H1 (cell line): ENCODE measurements around the gene ANKIB1. TPM values are rescaled to one million over a fixed set of nuclear protein-coding genes. Genes with fewer than 3 reads are reported as not detected.

Experiments
- CTCF ChIA-PET: fragments of 300-600 bp; sonication (Branson Sonifier 250); formaldehyde crosslinking; loops from one replicate; lab custom pipeline; 2021; ENCODE audit not compliant: partially characterized antibody; lab: Charles Lee
- POLR2A ChIA-PET: fragments of 300-600 bp; sonication (Branson Sonifier 250); formaldehyde crosslinking; loops from one replicate; lab custom pipeline; 2021; ENCODE audit warnings: inconsistent platforms; ENCODE audit not compliant: partially characterized antibody; lab: Charles Lee
- DNase-seq, 2 experiments: peaks; one replicate each; pipeline versions ENCODE4 v3.0.0 to v3.0.0-alpha.2; 2010 to 2022; ENCODE audit warnings: low spot score in 2 of 2, low read depth in 1 of 2, mixed read lengths in 1 of 2
- FAIRE-seq: peaks from 2 replicates; lab custom pipeline; 2011; peaks lifted over from hg19 to GRCh38; lab: Jason Lieb, UNC
- H2AFZ ChIP-seq: 2 replicates; pipeline ENCODE4 v1.8.1; 2012; ENCODE audit warnings: low read length, inconsistent platforms
- H2AK5ac ChIP-seq: 2 replicates; pipeline ENCODE4 v1.6.1; 2013; ENCODE audit warnings: low read depth, low read length
- H2BK120ac ChIP-seq: replicated peaks from 2 replicates; pipeline ENCODE3; 2013; ENCODE audit warnings: low read depth, low read length, inconsistent platforms
- H2BK12ac ChIP-seq: 2 replicates; pipeline ENCODE4 v1.6.1; 2013; ENCODE audit warnings: low read depth, low read length
- H2BK15ac ChIP-seq: 2 replicates; pipeline ENCODE4 v1.6.1; 2013; ENCODE audit warnings: low read length
- H2BK20ac ChIP-seq: 2 replicates; pipeline ENCODE4 v1.6.1; 2013; ENCODE audit warnings: low read length
- H2BK5ac ChIP-seq: 2 replicates; pipeline ENCODE4 v1.6.1; 2013; ENCODE audit warnings: low read depth, low read length
- H3K14ac ChIP-seq: 2 replicates; pipeline ENCODE4 v1.6.1; 2013; ENCODE audit warnings: inconsistent platforms; ENCODE audit not compliant: insufficient read length
- H3K18ac ChIP-seq: 2 replicates; pipeline ENCODE4 v1.6.1; 2013; ENCODE audit warnings: low read length; ENCODE audit errors: extremely low read depth
- H3K23ac ChIP-seq: 2 replicates; pipeline ENCODE4 v1.6.1; 2013; ENCODE audit warnings: inconsistent platforms; ENCODE audit not compliant: insufficient read length
- H3K23me2 ChIP-seq: 2 replicates; pipeline ENCODE4 v1.6.1; 2013; ENCODE audit warnings: low read depth, low read length
- H3K27ac ChIP-seq: 2 replicates; pipeline ENCODE4 v1.6.1; 2011; ENCODE audit warnings: low read depth, low read length, inconsistent platforms
- H3K27me3 ChIP-seq, 4 experiments: replicated peaks in 1 of 4; 1 replicate in 1 of 4; 2 replicates in 3 of 4; pipeline versions ENCODE4 v1.6.1 to v1.8.1; 2011 to 2013; ENCODE audit warnings: low read length in 3 of 4, mild to moderate bottlenecking in 3 of 4, inconsistent platforms in 2 of 4, mixed read lengths in 2 of 4, moderate library complexity in 1 of 4; ENCODE audit not compliant: control insufficient read depth in 3 of 4, insufficient read depth in 3 of 4; ENCODE audit errors: extremely low read depth in 1 of 4
- H3K36me3 ChIP-seq, 4 experiments: 2 replicates each; pipeline versions ENCODE4 v1.6.1 to v1.8.1; 2011 to 2013; ENCODE audit warnings: mild to moderate bottlenecking in 4 of 4, low read length in 3 of 4, moderate library complexity in 2 of 4, control low read depth in 1 of 4, inconsistent platforms in 1 of 4; ENCODE audit not compliant: insufficient read depth in 4 of 4, control insufficient read depth in 2 of 4
- H3K4ac ChIP-seq: replicated peaks from 2 replicates; pipeline ENCODE3; 2013; ENCODE audit warnings: low read length, low read depth, mixed read lengths, inconsistent platforms; ENCODE audit not compliant: insufficient read length
- H3K4me1 ChIP-seq, 4 experiments: replicated peaks in 1 of 4; 1 replicate in 1 of 4; 2 replicates in 3 of 4; pipeline versions ENCODE4 v1.6.1 to v1.8.1; 2011 to 2013; ENCODE audit warnings: low read length in 3 of 4, inconsistent platforms in 2 of 4, mixed read lengths in 1 of 4; ENCODE audit not compliant: insufficient read depth in 4 of 4, control insufficient read depth in 3 of 4
- H3K4me2 ChIP-seq, 2 experiments: 2 replicates each; pipeline versions ENCODE4 v1.6.1 to v1.8.1; 2011 to 2013; ENCODE audit warnings: low read depth in 2 of 2, low read length in 2 of 2, control low read depth in 1 of 2, inconsistent platforms in 1 of 2, mild to moderate bottlenecking in 1 of 2; ENCODE audit not compliant: insufficient read depth in 1 of 2
- H3K4me3 ChIP-seq, 4 experiments: fragments of 200-600, 300-600 bp in 1 of 4; sonication (generic), shearing (Covaris generic), sonication (Bioruptor Twin) in 1 of 4; 2 replicates each; pipeline versions ENCODE4 v1.5.1 to v1.8.1; 2011 to 2016; ENCODE audit warnings: low read length in 4 of 4, low read depth in 3 of 4, control low read depth in 2 of 4, inconsistent platforms in 2 of 4, mild to moderate bottlenecking in 2 of 4, mixed read lengths in 1 of 4, moderate library complexity in 1 of 4; ENCODE audit not compliant: insufficient read depth in 2 of 4; ENCODE audit errors: extremely low read depth in 1 of 4
- H3K56ac ChIP-seq: replicated peaks from 2 replicates; pipeline ENCODE3; 2013; ENCODE audit warnings: low read depth, mild to moderate bottlenecking, mixed read lengths, low read length, inconsistent platforms; ENCODE audit not compliant: insufficient read length
- H3K79me1 ChIP-seq: 2 replicates; pipeline ENCODE4 v1.6.1; 2013; ENCODE audit warnings: low read depth, low read length, control low read depth
- H3K79me2 ChIP-seq, 2 experiments: 2 replicates each; pipeline versions ENCODE4 v1.6.1 to v1.8.1; 2012 to 2013; ENCODE audit warnings: low read length in 2 of 2, mild to moderate bottlenecking in 2 of 2, inconsistent platforms in 1 of 2; ENCODE audit not compliant: insufficient read depth in 2 of 2, control insufficient read depth in 1 of 2
- H3K9ac ChIP-seq, 4 experiments: replicated peaks in 1 of 4; 1 replicate in 1 of 4; 2 replicates in 3 of 4; pipeline versions ENCODE4 v1.6.1 to v1.8.1; 2011 to 2013; ENCODE audit warnings: low read depth in 3 of 4, low read length in 3 of 4, control low read depth in 2 of 4, mild to moderate bottlenecking in 2 of 4, moderate library complexity in 2 of 4, inconsistent platforms in 1 of 4; ENCODE audit errors: extremely low read depth in 1 of 4
- H3K9me3 ChIP-seq, 2 experiments: 2 replicates each; pipeline versions ENCODE4 v1.6.1 to v1.8.1; 2012 to 2013; ENCODE audit warnings: mild to moderate bottlenecking in 2 of 2, moderate library complexity in 2 of 2, control low read depth in 1 of 2, inconsistent platforms in 1 of 2, low read depth in 1 of 2, low read length in 1 of 2, mixed read lengths in 1 of 2; ENCODE audit not compliant: insufficient read depth in 2 of 2
- H4K20me1 ChIP-seq, 2 experiments: replicated peaks in 1 of 2; 2 replicates each; pipeline versions ENCODE3 to v1.8.1; 2011 to 2013; ENCODE audit warnings: inconsistent platforms in 2 of 2, low read length in 2 of 2, mild to moderate bottlenecking in 1 of 2; ENCODE audit not compliant: insufficient read depth in 2 of 2, control insufficient read depth in 1 of 2
- H4K5ac ChIP-seq: 2 replicates; pipeline ENCODE4 v1.6.1; 2013; ENCODE audit warnings: low read length, low read depth, mixed read lengths, inconsistent platforms; ENCODE audit not compliant: insufficient read length
- H4K8ac ChIP-seq: 2 replicates; pipeline ENCODE4 v1.8.0; 2013; ENCODE audit warnings: mild to moderate bottlenecking, moderate library complexity, low read length, inconsistent platforms; ENCODE audit not compliant: insufficient read depth; ENCODE audit errors: extremely low read depth
- H4K91ac ChIP-seq: replicated peaks from 2 replicates; pipeline ENCODE3; 2013; ENCODE audit warnings: low read length, mixed read lengths, inconsistent platforms; ENCODE audit not compliant: insufficient read length
- BCL11A ChIP-seq, 2 experiments: IDR thresholded peaks; one replicate each; pipeline ENCODE4 v1.6.1; 2011; ENCODE audit warnings: low read depth in 2 of 2, low read length in 2 of 2, mild to moderate bottlenecking in 2 of 2
- CBX5 ChIP-seq: fragments of 300-800, 300-1000 bp; sonication (generic); IDR thresholded peaks from 2 replicates; pipeline ENCODE4 v1.7.1; 2016; ENCODE audit warnings: antibody characterized with exemption, low read length, low read depth
- CTBP2 ChIP-seq: IDR thresholded peaks from 2 replicates; pipeline ENCODE4 v1.7.0; 2011; ENCODE audit warnings: borderline replicate concordance, mild to moderate bottlenecking, moderate library complexity, mixed read lengths, low read length; ENCODE audit not compliant: insufficient read depth, insufficient read length
- FOSL1 ChIP-seq: IDR thresholded peaks from 2 replicates; pipeline ENCODE4 v1.6.1; 2011; ENCODE audit warnings: mild to moderate bottlenecking, low read depth, low read length, moderate library complexity; ENCODE audit not compliant: insufficient read depth
- GTF2F1 ChIP-seq: IDR thresholded peaks from 2 replicates; pipeline ENCODE4 v1.6.1; 2012; ENCODE audit warnings: low read depth, low read length, improper control_type of control experiment, borderline replicate concordance
- NRF1 ChIP-seq: IDR thresholded peaks from 2 replicates; pipeline ENCODE4 v1.6.1; 2011; ENCODE audit warnings: mild to moderate bottlenecking, low read depth, low read length, improper control_type of control experiment
- POLR2A ChIP-seq, 2 experiments: IDR thresholded peaks; 1 replicate in 1 of 2; 2 replicates in 1 of 2; pipeline ENCODE4 v1.6.1; 2011; ENCODE audit warnings: low read depth in 2 of 2, low read length in 2 of 2, mild to moderate bottlenecking in 2 of 2; ENCODE audit errors: control extremely low read depth in 1 of 2
- POU5F1 ChIP-seq: IDR thresholded peaks from 2 replicates; pipeline ENCODE4 v1.6.1; 2011; ENCODE audit warnings: low read depth, mild to moderate bottlenecking, low read length, moderate library complexity
- RFX5 ChIP-seq: IDR thresholded peaks from 2 replicates; pipeline ENCODE4 v1.6.1; 2011; ENCODE audit warnings: low read depth, low read length, improper control_type of control experiment, borderline replicate concordance
- RNF2 ChIP-seq: fragments of 200-900, 300-1000 bp; sonication (generic); IDR thresholded peaks from 2 replicates; pipeline ENCODE4 v1.7.1; 2016; ENCODE audit warnings: borderline replicate concordance, low read depth, mild to moderate bottlenecking, antibody characterized with exemption, low read length; ENCODE audit not compliant: poor library complexity, severe bottlenecking; ENCODE audit errors: missing control alignments
- RXRA ChIP-seq: IDR thresholded peaks from 2 replicates; pipeline ENCODE4 v1.6.1; 2011; ENCODE audit warnings: low read depth, mild to moderate bottlenecking, low read length, moderate library complexity; ENCODE audit not compliant: insufficient read depth
- SP4 ChIP-seq: IDR thresholded peaks from 2 replicates; pipeline ENCODE4 v1.6.1; 2012; ENCODE audit warnings: low read length, inconsistent platforms
- TEAD4 ChIP-seq: IDR thresholded peaks from 2 replicates; pipeline ENCODE4 v1.6.1; 2012; ENCODE audit warnings: low read depth, low read length, inconsistent platforms, mixed read lengths
- WGBS, 2 experiments: shearing (Covaris generic) in 1 of 2; methylation state at CpG; one replicate each; pipeline versions ENCODE4 v1.1.6 to v1.1.7; 2013 to 2015; ENCODE audit warnings: low lambda C conversion rate in 2 of 2, mixed read lengths in 2 of 2, inconsistent platforms in 1 of 2, low coverage in 1 of 2, missing lambda C conversion rate in 1 of 2; ENCODE audit not compliant: insufficient replicate concordance in 2 of 2, insufficient coverage in 1 of 2, insufficient read length in 1 of 2; ENCODE audit errors: extremely low coverage in 1 of 2, missing lambda C conversion rate in 1 of 2; 5-methylcytosine and 5-hydroxymethylcytosine counted together
- polyA plus RNA-seq, 7 experiments: library from polyadenylated mRNA; depleted of rRNA in 3 of 7; stranded (reverse) in 5 of 7; unstranded in 2 of 7; fragments of >200 nt in 5 of 7; fragments of 200-250 nt in 2 of 7; gene quantifications; 1 replicate in 5 of 7; 2 replicates in 1 of 7; 4 replicates in 1 of 7; pipeline versions ENCODE4 v1.2.1 to v1.2.3, GENCODE V29; 2011 to 2013; ENCODE audit warnings: missing spikeins in 2 of 7, mixed read lengths in 2 of 7
- total RNA-seq: library from RNA; stranded (reverse); fragmentation: NEBNext Ultra II Directional; extraction: Animal tissue kit (Norgen Biotek cat#: 25700); gene quantifications from 2 replicates; pipeline ENCODE4 v1.2.1, GENCODE V29; 2021

Gene ANKIB1
- total and polyA plus RNA-seq, 2 of the 8 experiments (the other 6 are each of a cell fraction or from before 2014, with no cell fraction given) = 19.2 to 43.0 TPM

GRCh38 chr7:92296880-92297445 lies 51.2 kb downstream of the ANKIB1 start:
- no peak overlapping the region for H3K56ac ChIP-seq
- no peak overlapping the region for H4K91ac ChIP-seq
- no peak overlapping the region for H2BK15ac ChIP-seq
- ChIA-PET CTCF (interaction anchor here (0.6 to 1.2 kb wide), 3 partner anchors 13 to 422 kb away, joined by 3 to 5 read pairs (median 4); no protein-coding TSS in a partner anchor), POLR2A (interaction anchor here (0.7 kb wide), 1 partner anchor 10 kb away, joined by 3 read pairs; no protein-coding TSS in a partner anchor)
- peaks cover 0 to 3% (median 0%) of the 10 kb centered on the region in 4 experiments; a peak in 1 of 7 replicates for H3K4me1 ChIP-seq
- no peak overlapping the region for H2BK20ac ChIP-seq
- no peak overlapping the region for H2BK12ac ChIP-seq
- H4K8ac ChIP-seq = no peak overlapping the region
- H3K14ac ChIP-seq = no peak overlapping the region
- no peak overlapping the region for H3K23ac ChIP-seq
- no peak overlapping the region for H3K4me3 ChIP-seq
- no peak overlapping the region for H2AK5ac ChIP-seq
- H3K79me2 ChIP-seq = peaks cover 0 to 25% of the 10 kb centered on the region in 2 experiments; a peak in 2 of 4 replicates
- H3K4ac ChIP-seq = no peak overlapping the region
- H3K18ac ChIP-seq = no peak overlapping the region
- peaks cover 0 to 6% (median 0%) of the 10 kb centered on the region in 4 experiments; a peak in 1 of 8 replicates for H3K36me3 ChIP-seq
- no peak overlapping the region for H4K5ac ChIP-seq
- H3K27ac ChIP-seq = no peak overlapping the region
- H2AFZ ChIP-seq = no peak overlapping the region
- H2BK120ac ChIP-seq = no peak overlapping the region
- DNase-seq (no peak), FAIRE-seq (no peak)
- no peak overlapping the region for H2BK5ac ChIP-seq
- no peak overlapping the region for H3K4me2 ChIP-seq
- no peaks in the 10 kb centered on the region for H3K79me1 ChIP-seq
- no peaks in the 10 kb centered on the region for H3K23me2 ChIP-seq
- WGBS, 2 experiments = 80% methylated on average over 3 of the region's 3 CpGs; no CpG with 5 or more reads in 1 of the 2 experiments
- H3K27me3 ChIP-seq = no peaks in the 10 kb centered on the region
- no peak overlapping the region for H3K9ac ChIP-seq
- H4K20me1 ChIP-seq = peaks cover 0 to 2% of the 10 kb centered on the region in 2 experiments
- H3K9me3 ChIP-seq = no peaks in the 10 kb centered on the region
- no peak for TF ChIP-seq FOSL1
- TF ChIP-seq CTBP2 = no peak
- no peak for TF ChIP-seq RNF2
- no peak for TF ChIP-seq POU5F1
- no peak for TF ChIP-seq BCL11A (IDR thresholded peaks at IDR 0.05; ENCODE audit: low read depth in 2 of 2, low read length in 2 of 2)
- TF ChIP-seq SP4 = no peak
- no peak for TF ChIP-seq CBX5
- TF ChIP-seq NRF1 = no peak
- no peak for TF ChIP-seq RXRA
- no peak for TF ChIP-seq GTF2F1
- TF ChIP-seq POLR2A (IDR thresholded peaks at IDR 0.05; ENCODE audit: control extremely low read depth in 1 of 2, low read depth in 2 of 2, low read length in 2 of 2) = no peak
- no peak for TF ChIP-seq TEAD4
- no peak for TF ChIP-seq RFX5
